Prostate gland (tissue), 2 donors: ENCODE results near the gene COX19.

ENCODE experiments used
- POLR2A ChIP-seq: fragments of 450-650 bp; IDR thresholded peaks from one replicate; pipeline ENCODE4 v1.6.1; 2016; ENCODE audit warnings: antibody characterized with exemption, mild to moderate bottlenecking
- POLR2AphosphoS5 ChIP-seq: sonication (generic); formaldehyde crosslinking; IDR thresholded peaks from one replicate; pipeline ENCODE4 v1.6.1; 2017; ENCODE audit warnings: antibody characterized with exemption
- TF ChIP-seq, protein P1 (sequence below), 4 experiments: fragments of 200-600 bp in 2 of 4; fragments of 450-650 bp in 2 of 4; sonication (generic) in 2 of 4; IDR thresholded peaks; 1 replicate in 3 of 4; 2 replicates in 1 of 4; pipeline ENCODE4 v1.5.1; 2016 to 2019; ENCODE audit warnings: antibody characterized with exemption in 4 of 4, mild to moderate bottlenecking in 2 of 4, moderate library complexity in 2 of 4

DNA sequence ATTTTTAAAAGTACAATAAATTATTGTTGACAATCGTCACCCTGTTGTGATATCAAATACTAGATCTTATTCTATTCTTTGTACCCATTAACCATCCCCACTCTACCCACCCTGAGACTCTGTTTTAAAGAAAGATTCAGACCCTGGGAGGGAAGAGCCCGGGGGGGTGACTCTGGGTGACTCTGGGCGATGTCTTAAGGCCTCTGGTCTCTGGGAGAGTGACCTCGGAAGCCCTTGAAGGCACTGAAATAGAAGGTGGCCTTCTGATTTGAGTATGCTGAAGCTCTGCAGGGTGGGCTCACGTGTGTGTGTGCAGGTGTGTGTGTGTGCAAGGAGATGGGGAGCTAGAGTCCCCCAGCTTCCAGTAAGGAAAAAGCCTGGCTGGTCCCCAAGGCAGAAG is 30.6 kb downstream of the COX19 start:
- TF ChIP-seq, protein P1, sequence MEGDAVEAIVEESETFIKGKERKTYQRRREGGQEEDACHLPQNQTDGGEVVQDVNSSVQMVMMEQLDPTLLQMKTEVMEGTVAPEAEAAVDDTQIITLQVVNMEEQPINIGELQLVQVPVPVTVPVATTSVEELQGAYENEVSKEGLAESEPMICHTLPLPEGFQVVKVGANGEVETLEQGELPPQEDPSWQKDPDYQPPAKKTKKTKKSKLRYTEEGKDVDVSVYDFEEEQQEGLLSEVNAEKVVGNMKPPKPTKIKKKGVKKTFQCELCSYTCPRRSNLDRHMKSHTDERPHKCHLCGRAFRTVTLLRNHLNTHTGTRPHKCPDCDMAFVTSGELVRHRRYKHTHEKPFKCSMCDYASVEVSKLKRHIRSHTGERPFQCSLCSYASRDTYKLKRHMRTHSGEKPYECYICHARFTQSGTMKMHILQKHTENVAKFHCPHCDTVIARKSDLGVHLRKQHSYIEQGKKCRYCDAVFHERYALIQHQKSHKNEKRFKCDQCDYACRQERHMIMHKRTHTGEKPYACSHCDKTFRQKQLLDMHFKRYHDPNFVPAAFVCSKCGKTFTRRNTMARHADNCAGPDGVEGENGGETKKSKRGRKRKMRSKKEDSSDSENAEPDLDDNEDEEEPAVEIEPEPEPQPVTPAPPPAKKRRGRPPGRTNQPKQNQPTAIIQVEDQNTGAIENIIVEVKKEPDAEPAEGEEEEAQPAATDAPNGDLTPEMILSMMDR (IDR thresholded peaks at IDR 0.05): no peak
- TF ChIP-seq POLR2A (no peak), POLR2AphosphoS5 (no peak)
